NCI-H2196 (cell line): ENCODE data around the gene BEND3.
A peak's percentile ranks its signal among the peaks of the same experiment; 100 is the strongest.
"Not testable (repeated sequence)": the region's sequence is repeated elsewhere in the genome, so short reads cannot be mapped to it uniquely, and the experiment has no call there.

ENCODE experiments used
- DNase-seq: peaks from one replicate; lab custom pipeline; 2025; ENCODE audit not compliant: unreplicated experiment; lab: John Stamatoyannopoulos, UW

The BEND3 gene

DNA sequence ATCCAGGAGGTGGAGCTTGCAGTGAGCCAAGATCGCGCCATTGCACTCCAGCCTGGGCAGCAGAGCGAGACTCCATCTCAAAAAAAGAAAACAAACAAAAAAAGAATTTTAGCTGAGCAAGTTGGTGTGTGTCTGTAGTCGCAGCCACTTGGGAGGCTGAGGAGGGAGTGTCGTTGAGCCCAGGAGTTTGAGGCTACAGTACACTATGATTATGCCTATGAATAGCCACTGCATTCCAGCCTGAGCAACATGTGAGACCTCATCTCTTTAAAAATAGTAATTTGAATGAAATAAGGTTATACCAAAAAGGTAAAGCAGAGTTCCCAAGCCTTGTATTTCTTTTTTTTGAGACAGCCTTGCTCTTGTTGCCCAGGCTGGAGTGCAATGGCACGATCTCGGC, 67.5 kb downstream of the BEND3 start:
- no peak for DNase-seq

DNA sequence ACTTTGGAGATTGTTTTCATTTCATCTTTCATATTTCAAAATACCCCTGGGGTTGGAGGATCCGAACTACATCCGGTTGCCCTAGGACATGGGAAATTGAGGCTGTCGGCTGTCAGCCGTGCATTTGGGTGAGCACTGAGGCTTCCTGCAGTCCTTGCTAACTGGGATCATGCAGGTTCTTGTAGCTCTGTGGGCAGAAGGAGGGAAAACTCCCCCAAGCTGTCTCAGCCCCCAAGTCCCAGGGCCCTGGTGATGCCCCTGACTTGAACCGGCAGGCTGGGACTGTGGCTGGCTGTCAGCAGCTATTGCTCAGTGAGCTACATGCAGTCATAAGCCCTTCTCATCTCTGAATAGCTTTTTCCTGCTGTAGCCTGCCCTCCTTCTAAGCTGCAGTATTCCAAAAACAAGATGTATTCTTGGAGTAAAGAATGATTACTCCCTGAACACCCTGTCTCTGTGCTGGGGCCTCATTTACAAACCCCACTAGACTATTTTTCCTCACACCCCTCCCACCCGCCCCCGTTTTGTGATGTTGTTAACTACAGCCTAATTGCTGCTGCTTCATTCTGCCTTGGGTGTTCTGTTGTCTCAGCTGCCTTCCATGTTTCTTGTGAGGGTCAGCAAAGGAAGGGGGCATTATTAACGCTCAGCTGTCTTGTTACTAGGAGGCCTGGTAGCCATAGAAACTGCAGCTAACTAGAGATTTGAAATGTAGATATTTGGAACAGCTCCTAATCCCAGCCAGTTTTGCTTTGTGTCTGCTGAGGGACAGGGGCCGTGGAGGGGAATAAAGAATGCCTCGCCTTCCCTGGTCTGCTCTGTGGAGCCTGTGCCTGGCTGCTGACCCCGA, 69.3 kb downstream of the BEND3 start:
- peak; percentile 47 for DNase-seq

DNA sequence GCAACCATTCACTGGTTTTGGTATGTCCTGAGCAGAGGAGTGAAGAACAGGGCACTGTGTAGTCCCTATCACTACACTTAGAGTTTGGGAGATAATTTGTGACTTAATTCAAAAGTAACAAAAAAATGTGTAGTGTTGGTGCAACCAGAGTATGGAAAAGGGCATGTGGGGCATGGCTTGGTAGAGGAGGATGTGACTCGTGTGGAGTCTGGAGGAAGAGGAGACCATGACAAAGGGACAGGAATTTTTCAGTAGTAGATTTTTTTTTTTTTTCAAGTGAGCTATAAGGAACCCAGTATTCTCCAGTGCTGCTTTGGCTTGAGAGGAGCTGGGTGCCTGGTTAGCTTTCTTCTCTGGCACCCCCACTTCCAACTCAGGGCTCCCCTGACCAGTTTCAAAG, 82.2 kb downstream of the BEND3 start:
- no peak for DNase-seq

DNA sequence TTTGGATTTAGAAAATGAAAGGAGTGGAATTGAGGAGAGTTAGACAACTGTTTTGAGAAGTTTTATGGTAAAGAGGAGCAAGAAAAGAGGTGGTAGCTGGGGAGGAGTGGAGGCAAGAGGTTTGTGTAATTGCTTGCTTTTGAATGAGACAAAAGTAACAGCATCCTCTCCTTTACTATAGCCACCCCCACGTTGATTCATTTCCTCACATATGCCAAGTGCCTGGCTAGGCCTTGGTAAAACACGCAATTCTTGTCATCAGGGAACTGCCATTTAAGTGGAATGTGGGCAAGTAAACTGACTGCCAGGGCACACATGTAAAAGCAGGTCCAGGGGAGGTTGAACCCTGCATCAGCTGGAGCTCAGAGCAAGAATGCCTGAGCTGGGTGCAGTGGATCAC, 83.3 kb downstream of the BEND3 start:
- DNase-seq = no peak

- DNase-seq = no peak
Observed at GRCh38 chr6:107030151-107030550, 85.2 kb downstream of the BEND3 start.

DNA sequence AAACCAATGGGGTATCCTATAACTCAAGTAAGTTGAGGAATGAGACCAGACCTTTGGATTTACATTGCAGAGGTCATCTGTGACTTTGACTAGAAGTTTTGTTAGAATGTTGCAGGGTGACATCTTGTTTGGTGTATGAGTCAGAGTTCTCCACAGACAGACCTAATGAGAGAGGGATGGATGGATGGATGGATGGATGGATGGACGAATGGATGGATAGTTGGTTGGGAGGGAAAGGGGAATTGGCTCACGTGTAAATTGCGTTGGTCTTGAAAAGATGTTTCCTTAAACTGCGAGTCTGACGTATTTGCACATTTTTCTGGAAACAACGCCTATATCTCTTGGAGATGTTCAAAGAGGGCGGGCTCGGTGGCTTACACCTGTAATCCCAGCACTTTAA, 88.3 kb downstream of the BEND3 start:
- DNase-seq = no peak

GRCh38 chr6:107021446-107022185, 93.7 kb downstream of the BEND3 start:
- no peak for DNase-seq

GRCh38 chr6:107020239-107020638, 95.1 kb downstream of the BEND3 start:
- no peak for DNase-seq

- DNase-seq = not testable (repeated sequence)
Observed at GRCh38 chr6:107019628-107020027, 95.7 kb downstream of the BEND3 start.

DNA sequence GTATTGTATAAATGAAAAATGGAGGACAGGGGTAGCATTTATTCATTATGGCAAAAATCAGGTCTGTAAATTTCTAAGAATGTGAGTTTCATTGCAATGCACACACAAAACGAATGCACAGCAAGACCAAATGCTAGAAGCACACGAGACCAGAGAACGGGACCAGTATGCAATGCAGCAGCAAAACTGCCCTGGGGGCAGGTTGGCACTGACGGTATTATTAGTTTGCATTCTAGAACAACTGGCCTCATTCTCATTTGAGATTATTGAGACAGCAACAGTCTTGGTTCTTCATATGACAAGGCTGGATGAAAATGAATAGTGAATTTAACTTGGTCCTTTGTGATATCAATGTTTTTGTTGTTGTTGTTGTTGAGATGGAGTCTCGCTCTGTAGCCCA, 96.3 kb downstream of the BEND3 start:
- DNase-seq = no peak
